ENCODE measurements around the gene ZHX3. TPM values are rescaled to one million over a fixed set of nuclear protein-coding genes. Genes with fewer than 3 reads are reported as not detected.

ZHX3 gene
- total RNA-seq, 1 donor from 2014 or later, result 26.8 TPM

DNA sequence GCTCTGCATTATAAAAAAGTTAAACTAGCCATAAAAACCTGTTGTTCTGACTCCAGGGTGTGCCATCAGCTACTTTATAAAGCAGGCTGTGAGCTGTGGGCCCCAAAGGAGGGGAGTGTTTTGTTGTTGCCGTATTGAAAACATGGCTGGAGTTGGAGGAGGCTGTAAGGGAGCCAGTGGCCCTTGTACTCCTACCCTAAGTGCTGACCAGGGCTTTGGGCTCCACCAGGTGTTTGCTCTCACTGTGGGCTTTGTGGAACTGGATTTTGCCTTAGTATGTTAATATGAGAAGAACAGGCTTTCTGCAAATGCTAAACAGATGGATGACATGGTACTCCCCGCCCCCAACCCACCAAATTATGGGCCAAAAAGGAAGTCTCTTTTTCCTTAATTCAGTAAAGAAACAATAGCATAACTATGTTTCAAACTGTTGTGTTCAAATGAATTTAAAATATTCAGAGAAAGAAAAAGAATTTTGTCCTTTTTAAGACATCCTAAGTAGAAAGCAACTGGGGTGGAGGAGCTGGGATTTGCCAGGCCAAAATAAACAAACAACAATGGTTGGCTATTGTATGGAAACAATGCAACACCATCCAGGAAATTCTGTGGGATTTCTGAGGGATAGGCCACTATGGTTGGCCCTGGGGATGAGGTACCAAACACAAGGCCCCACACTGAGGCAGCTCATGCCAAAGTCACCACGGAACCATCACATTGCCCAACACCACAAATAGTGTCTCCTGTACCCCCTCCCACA is 116.9 kb downstream of the ZHX3 start:
- Histone ChIP-seq H3K27me3 (no peaks in the 10 kb centered on the region), H3K27ac (no peak overlapping the region), H3K4me3 (no peak overlapping the region), H3K36me3 (peaks cover 0 to 22% of the 10 kb centered on the region in 2 donors), H3K9me3 (peaks cover 9% of the 10 kb centered on the region), H3K4me1 (no peaks in the 10 kb centered on the region)
- DNase-seq (ENCODE audit: extremely low spot score in 2 of 2), result no peak
- intact Hi-C loops (cut with DNase I), result no loop called here
- TF ChIP-seq POLR2A (IDR thresholded peaks at IDR 0.05) (no peak), POLR2AphosphoS5 (IDR thresholded peaks at IDR 0.05; ENCODE audit: insufficient read depth in 1 of 2, low read depth in 1 of 2) (no peak)
- TF ChIP-seq, protein P1, sequence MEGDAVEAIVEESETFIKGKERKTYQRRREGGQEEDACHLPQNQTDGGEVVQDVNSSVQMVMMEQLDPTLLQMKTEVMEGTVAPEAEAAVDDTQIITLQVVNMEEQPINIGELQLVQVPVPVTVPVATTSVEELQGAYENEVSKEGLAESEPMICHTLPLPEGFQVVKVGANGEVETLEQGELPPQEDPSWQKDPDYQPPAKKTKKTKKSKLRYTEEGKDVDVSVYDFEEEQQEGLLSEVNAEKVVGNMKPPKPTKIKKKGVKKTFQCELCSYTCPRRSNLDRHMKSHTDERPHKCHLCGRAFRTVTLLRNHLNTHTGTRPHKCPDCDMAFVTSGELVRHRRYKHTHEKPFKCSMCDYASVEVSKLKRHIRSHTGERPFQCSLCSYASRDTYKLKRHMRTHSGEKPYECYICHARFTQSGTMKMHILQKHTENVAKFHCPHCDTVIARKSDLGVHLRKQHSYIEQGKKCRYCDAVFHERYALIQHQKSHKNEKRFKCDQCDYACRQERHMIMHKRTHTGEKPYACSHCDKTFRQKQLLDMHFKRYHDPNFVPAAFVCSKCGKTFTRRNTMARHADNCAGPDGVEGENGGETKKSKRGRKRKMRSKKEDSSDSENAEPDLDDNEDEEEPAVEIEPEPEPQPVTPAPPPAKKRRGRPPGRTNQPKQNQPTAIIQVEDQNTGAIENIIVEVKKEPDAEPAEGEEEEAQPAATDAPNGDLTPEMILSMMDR (IDR thresholded peaks at IDR 0.05), result no peak

DNA sequence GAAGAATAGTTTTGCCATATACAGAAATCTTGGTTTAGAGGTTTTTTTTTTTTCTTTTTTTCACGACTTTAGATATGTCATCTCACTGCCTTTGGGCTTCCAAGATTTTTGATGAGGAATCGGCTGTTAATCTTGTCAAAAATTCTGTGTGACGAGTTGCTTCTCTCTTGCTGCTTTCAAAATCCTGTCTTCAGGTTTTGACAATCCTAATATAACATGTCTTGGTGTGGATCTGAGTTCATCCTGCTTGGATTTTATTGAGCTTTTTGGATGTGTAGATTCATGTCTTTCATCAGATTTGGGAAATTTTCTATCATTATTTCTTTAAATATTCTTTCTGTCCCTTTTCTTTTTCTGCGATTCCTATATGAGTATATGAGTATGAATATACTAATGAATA is 119.1 kb downstream of the ZHX3 start:
- intact Hi-C loops (cut with DNase I), result no loop called here
- Histone ChIP-seq H3K4me1 (no peaks in the 10 kb centered on the region), H3K36me3 (peaks cover 0 to 8% of the 10 kb centered on the region in 2 donors), H3K27ac (no peak overlapping the region), H3K4me3 (no peak overlapping the region), H3K9me3 (peaks cover 9% of the 10 kb centered on the region), H3K27me3 (no peaks in the 10 kb centered on the region)
- DNase-seq (ENCODE audit: extremely low spot score in 2 of 2), result no peak
- TF ChIP-seq POLR2AphosphoS5 (IDR thresholded peaks at IDR 0.05; ENCODE audit: insufficient read depth in 1 of 2, low read depth in 1 of 2) (no peak), POLR2A (IDR thresholded peaks at IDR 0.05) (no peak)
- TF ChIP-seq, protein P1 (IDR thresholded peaks at IDR 0.05), result no peak

DNA sequence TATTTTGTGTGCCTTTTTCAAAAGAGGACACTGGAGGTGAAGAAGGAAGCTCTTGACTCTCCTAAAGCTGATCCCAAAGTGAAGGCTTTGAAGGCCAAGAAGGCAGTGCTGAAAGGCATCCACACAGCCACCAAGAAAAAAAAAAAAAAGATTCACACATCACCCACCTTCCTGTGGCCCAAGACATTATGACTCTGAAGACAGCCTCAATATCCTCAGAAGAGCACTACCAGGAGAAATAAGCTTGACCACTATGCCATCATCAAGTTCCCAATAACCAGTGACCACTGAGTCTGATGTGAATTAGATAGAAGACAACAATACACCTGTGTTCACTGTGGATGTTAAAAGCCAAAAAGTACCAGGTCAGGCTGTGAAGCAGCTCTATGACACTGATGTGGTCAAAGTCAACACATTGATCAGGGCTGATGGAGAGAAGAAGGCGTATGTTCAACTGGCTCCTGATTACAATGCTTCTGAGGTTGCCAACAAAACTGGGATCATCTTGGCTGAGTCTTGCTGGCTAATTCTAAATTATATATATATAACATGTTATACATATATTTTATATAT is 120.8 kb downstream of the ZHX3 start:
- H3K4me3 ChIP-seq, result no peak overlapping the region
- TF ChIP-seq, protein P1 (IDR thresholded peaks at IDR 0.05), result no peak
- no peak for TF ChIP-seq POLR2A (IDR thresholded peaks at IDR 0.05)
- no peak for TF ChIP-seq POLR2AphosphoS5 (IDR thresholded peaks at IDR 0.05; ENCODE audit: insufficient read depth in 1 of 2, low read depth in 1 of 2)

DNA sequence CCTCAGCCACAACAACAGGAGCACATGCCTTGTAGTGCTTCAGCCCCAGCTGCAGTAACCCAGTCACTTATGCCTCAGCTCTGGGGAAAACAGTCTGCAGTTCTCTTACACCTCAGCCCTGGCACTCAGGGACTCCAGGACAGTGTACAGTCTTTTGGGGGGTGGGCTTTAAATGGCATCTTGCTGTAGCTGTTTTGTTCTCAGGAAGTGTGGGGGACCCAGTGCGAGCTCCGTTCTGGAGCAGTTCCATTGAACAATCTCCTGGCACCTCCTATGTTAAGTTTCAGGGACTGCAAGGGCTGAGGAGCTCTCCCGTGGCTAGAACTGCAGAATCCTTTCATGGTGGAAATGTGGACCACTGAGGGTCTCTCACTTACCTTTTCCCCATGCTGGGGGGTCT is 125.0 kb downstream of the ZHX3 start:
- intact Hi-C loops (cut with DNase I), result no loop called here
- no peaks in the 10 kb centered on the region for H3K27me3 ChIP-seq
- no peak overlapping the region for H3K27ac ChIP-seq
- no peaks in the 10 kb centered on the region for H3K9me3 ChIP-seq
- no peak overlapping the region for H3K4me3 ChIP-seq
- H3K36me3 ChIP-seq, result peaks cover 0 to 10% of the 10 kb centered on the region in 2 donors
- no peaks in the 10 kb centered on the region for H3K4me1 ChIP-seq
- no peak for TF ChIP-seq POLR2A (IDR thresholded peaks at IDR 0.05)
- no peak for DNase-seq (ENCODE audit: extremely low spot score in 2 of 2)

More for the DNA sequence above, 120.8 kb downstream of the ZHX3 start:
- Histone ChIP-seq H3K27ac (no peak overlapping the region), H3K27me3 (no peaks in the 10 kb centered on the region), H3K9me3 (peaks cover 9% of the 10 kb centered on the region), H3K36me3 (peaks cover 0 to 10% of the 10 kb centered on the region in 2 donors), H3K4me1 (no peaks in the 10 kb centered on the region)
- no peak for DNase-seq (ENCODE audit: extremely low spot score in 2 of 2)
- intact Hi-C loops (cut with DNase I), result no loop called here

DNA sequence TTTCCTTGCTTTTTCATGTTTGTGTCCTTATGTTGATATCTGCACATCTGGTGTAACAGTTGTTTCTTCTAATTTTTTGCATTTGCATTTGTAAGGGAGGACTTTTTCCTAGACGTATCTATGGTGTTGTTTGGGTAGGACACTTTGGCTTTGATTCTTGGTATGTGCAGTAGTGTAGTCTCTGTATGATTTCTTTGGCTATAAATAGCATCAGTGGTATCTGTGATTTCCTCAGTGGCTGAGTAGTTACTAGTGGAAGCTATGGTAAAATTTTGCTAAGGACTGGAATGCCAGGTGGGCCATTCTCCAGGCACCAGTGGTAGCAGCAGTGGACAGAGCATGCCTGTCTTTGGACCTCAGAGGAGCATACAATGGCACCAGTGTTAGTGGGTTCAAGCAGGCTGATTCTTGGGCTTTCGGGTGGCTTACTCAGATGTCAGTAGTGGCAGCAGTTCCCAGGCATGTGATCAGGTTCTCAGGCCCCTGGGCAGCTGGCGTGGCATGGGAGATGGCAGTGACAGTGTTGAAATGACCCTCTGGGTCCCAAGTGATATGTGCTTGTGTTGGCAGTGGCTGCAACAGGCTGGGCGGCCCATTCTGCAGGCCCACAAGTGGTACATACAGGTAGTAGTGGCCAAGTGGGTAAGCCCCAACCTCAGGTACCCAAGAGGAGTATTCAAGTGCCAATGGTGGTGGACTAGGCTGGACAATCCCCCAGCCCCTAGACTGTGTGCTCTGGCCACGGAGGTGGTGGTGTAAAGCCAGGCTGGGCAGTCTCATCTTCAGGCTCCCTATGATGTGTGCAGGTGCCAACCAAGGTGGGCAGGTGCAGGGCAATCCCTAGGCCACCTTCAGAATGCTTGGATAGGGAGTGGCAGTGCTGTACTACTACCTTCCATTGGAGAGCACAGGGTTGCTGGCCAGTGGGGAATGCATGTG is 125.7 kb downstream of the ZHX3 start:
- Histone ChIP-seq H3K36me3 (peaks cover 0 to 10% of the 10 kb centered on the region in 2 donors), H3K4me3 (no peak overlapping the region), H3K4me1 (no peaks in the 10 kb centered on the region), H3K27ac (no peak overlapping the region), H3K27me3 (no peaks in the 10 kb centered on the region), H3K9me3 (no peaks in the 10 kb centered on the region)
- intact Hi-C loops (cut with DNase I), result no loop called here
- no peak for DNase-seq (ENCODE audit: extremely low spot score in 2 of 2)
- no peak for TF ChIP-seq POLR2A (IDR thresholded peaks at IDR 0.05)
- no peak for TF ChIP-seq POLR2AphosphoS5 (IDR thresholded peaks at IDR 0.05; ENCODE audit: insufficient read depth in 1 of 2, low read depth in 1 of 2)
- TF ChIP-seq, protein P1 (IDR thresholded peaks at IDR 0.05), result no peak
